ENCODE results near the gene TRIM60.
"Not testable (repeated sequence)": the region's sequence is repeated elsewhere in the genome, so short reads cannot be mapped to it uniquely, and the experiment has no call there.

TRIM60 gene

GRCh38 chr4:165031436-165032211 lies at the start of gene TRIM60:
TSS of gene TRIM60 (plus strand) at chr4:165031999. CDS start at chr4:165040073, 8,074 bp downstream.
- no peak for DNase-seq (ENCODE audit: low read depth in 3 of 3)

GRCh38 chr4:164989471-164989870 lies 42.3 kb upstream of the TRIM60 start:
- DNase-seq (ENCODE audit: low read depth in 3 of 3): no peak

GRCh38 chr4:164990786-164991185 lies 41.0 kb upstream of the TRIM60 start:
- not testable (repeated sequence) for DNase-seq (ENCODE audit: low read depth in 3 of 3)

- DNase-seq (ENCODE audit: low read depth in 3 of 3): not testable (repeated sequence)
Measured at GRCh38 chr4:164996123-164996522, 35.7 kb upstream of the TRIM60 start.

- no peak for DNase-seq (ENCODE audit: low read depth in 3 of 3)
Measured at GRCh38 chr4:164997324-164997723, 34.5 kb upstream of the TRIM60 start.

GRCh38 chr4:164997941-164998340 lies 33.9 kb upstream of the TRIM60 start:
- DNase-seq (ENCODE audit: low read depth in 3 of 3): no peak

- DNase-seq (ENCODE audit: low read depth in 3 of 3): not testable (repeated sequence)
Measured at GRCh38 chr4:164998526-164999080, 33.2 kb upstream of the TRIM60 start.

GRCh38 chr4:165001957-165002356 lies 29.8 kb upstream of the TRIM60 start:
- DNase-seq (ENCODE audit: low read depth in 3 of 3): not testable (repeated sequence)

GRCh38 chr4:165005352-165005925 lies 26.4 kb upstream of the TRIM60 start:
- DNase-seq (ENCODE audit: low read depth in 3 of 3): no peak

GRCh38 chr4:165006456-165006855 lies 25.3 kb upstream of the TRIM60 start:
- DNase-seq (ENCODE audit: low read depth in 3 of 3): no peak

GRCh38 chr4:165006886-165007285 lies 24.9 kb upstream of the TRIM60 start:
- no peak for DNase-seq (ENCODE audit: low read depth in 3 of 3)

GRCh38 chr4:165009493-165010227 lies 22.1 kb upstream of the TRIM60 start:
- no peak for DNase-seq (ENCODE audit: low read depth in 3 of 3)

GRCh38 chr4:165010487-165010886 lies 21.3 kb upstream of the TRIM60 start:
- no peak for DNase-seq (ENCODE audit: low read depth in 3 of 3)

- no peak for DNase-seq (ENCODE audit: low read depth in 3 of 3)
Measured at GRCh38 chr4:165010991-165011390, 20.8 kb upstream of the TRIM60 start.

- DNase-seq (ENCODE audit: low read depth in 3 of 3): no peak
Measured at GRCh38 chr4:165011403-165011802, 20.4 kb upstream of the TRIM60 start.

- no peak for DNase-seq (ENCODE audit: low read depth in 3 of 3)
Measured at GRCh38 chr4:165013691-165014090, 18.1 kb upstream of the TRIM60 start.

GRCh38 chr4:165016971-165017370 lies 14.8 kb upstream of the TRIM60 start:
- no peak for DNase-seq (ENCODE audit: low read depth in 3 of 3)

- DNase-seq (ENCODE audit: low read depth in 3 of 3): not testable (repeated sequence)
Measured at GRCh38 chr4:165019995-165020394, 11.8 kb upstream of the TRIM60 start.

- DNase-seq (ENCODE audit: low read depth in 3 of 3): not testable (repeated sequence)
Measured at GRCh38 chr4:165025782-165026181, 6.0 kb upstream of the TRIM60 start.

- DNase-seq (ENCODE audit: low read depth in 3 of 3): no peak
Measured at GRCh38 chr4:165027762-165028402, 3.9 kb upstream of the TRIM60 start.

GRCh38 chr4:165048170-165048569 lies 16.4 kb downstream of the TRIM60 start:
- DNase-seq (ENCODE audit: low read depth in 3 of 3): no peak

- DNase-seq (ENCODE audit: low read depth in 3 of 3): no peak
Measured at GRCh38 chr4:165052627-165053026, 20.8 kb downstream of the TRIM60 start.
